ENCODE results near the gene STIMATE. TPM values are rescaled to one million over a fixed set of nuclear protein-coding genes. Genes with fewer than 3 reads are reported as not detected.

Gene STIMATE
- polyA plus RNA-seq, 1 experiment, result 10.0 TPM

DNA sequence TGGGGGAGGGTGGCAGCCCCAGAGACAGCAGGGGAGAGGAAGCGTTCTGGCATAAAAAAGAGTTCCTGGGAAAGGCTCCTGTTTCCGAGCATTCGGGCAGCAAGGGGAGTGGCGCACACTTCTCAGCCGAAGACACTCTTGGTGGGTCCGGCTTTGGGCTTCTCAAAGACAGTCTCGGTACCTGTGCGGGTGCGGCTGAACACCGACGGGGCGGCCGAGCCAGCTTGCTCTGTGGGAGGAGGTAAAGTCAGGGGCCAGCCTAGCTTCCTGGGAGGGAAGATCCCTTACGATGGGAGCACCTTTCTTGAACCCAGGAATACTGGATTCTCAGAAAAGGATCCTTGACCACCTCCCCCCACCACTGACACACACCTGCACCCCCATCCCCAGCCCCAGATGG is 64.1 kb downstream of the STIMATE start:
- H3K4me3 ChIP-seq (ENCODE audit: low read depth, low read length), result no peak overlapping the region
- no peak overlapping the region for H3K27ac ChIP-seq (ENCODE audit: low read depth, low read length)
- POLR2A ChIA-PET, result no interaction called here
- H3K27me3 ChIP-seq (ENCODE audit: control insufficient read depth, insufficient read depth, low read length), result no peaks in the 10 kb centered on the region
- TF ChIP-seq, protein P1, sequence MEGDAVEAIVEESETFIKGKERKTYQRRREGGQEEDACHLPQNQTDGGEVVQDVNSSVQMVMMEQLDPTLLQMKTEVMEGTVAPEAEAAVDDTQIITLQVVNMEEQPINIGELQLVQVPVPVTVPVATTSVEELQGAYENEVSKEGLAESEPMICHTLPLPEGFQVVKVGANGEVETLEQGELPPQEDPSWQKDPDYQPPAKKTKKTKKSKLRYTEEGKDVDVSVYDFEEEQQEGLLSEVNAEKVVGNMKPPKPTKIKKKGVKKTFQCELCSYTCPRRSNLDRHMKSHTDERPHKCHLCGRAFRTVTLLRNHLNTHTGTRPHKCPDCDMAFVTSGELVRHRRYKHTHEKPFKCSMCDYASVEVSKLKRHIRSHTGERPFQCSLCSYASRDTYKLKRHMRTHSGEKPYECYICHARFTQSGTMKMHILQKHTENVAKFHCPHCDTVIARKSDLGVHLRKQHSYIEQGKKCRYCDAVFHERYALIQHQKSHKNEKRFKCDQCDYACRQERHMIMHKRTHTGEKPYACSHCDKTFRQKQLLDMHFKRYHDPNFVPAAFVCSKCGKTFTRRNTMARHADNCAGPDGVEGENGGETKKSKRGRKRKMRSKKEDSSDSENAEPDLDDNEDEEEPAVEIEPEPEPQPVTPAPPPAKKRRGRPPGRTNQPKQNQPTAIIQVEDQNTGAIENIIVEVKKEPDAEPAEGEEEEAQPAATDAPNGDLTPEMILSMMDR (IDR thresholded peaks at IDR 0.05; ENCODE audit: low read depth, low read length), result no peak
- CTCF ChIA-PET, result interaction anchor here (0.5 to 1.1 kb wide), 2 partner anchors 102 to 153 kb away, joined by 4 read pairs; no protein-coding TSS in a partner anchor
- no peaks in the 10 kb centered on the region for H3K9me3 ChIP-seq (ENCODE audit: control insufficient read depth, insufficient read depth, low read length)
- no peak for DNase-seq (ENCODE audit: low read depth, low spot score)

DNA sequence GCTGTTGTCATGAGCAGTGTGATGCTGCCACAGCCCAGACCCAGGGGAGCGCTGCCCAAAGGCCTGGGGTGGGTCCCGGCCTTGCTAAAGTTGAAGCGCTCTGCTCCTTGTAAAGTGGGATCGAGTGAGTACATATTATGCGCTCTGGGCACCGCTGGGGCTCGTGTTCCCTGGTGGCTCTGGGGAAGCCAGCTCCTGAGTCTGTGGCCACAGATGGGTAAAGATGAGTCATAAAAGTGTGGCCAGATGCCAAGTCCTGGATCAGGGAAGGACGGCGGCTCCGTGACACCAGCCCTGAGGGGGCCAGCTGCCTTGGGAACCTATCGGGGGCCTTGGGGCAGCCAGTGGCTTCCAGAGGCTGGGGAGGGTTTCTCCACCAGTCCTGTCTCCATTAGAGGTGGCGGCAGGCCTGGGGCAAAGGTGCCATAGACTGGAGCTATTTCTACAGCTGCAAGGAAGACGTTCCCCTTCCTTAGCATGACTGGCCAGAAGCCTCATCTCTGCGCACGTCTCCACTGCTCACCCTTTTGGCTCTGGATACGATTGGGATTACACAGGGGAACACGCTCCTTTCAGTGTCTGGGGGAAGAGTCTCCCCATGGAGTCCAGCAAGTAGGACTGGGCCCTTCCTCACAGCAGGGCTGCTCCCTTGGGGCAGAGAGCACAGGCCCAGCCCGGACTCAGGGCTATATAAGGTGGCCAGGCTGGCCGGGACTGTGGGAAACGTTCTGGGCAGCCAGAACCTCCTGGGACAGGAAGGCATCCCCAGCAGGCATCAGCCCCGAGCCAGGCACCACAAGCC is 65.6 kb downstream of the STIMATE start:
- Histone ChIP-seq H3K27me3 (ENCODE audit: control insufficient read depth, insufficient read depth, low read length) (no peaks in the 10 kb centered on the region), H3K4me3 (ENCODE audit: low read depth, low read length) (no peak overlapping the region), H3K9me3 (ENCODE audit: control insufficient read depth, insufficient read depth, low read length) (no peaks in the 10 kb centered on the region), H3K27ac (ENCODE audit: low read depth, low read length) (no peak overlapping the region)
- POLR2A ChIA-PET, result no interaction called here
- DNase-seq (ENCODE audit: low read depth, low spot score), result no peak
- TF ChIP-seq, protein P1 (IDR thresholded peaks at IDR 0.05; ENCODE audit: low read depth, low read length), result no peak
- CTCF ChIA-PET, result no interaction called here

- Histone ChIP-seq H3K9me3 (ENCODE audit: control insufficient read depth, insufficient read depth, low read length) (no peaks in the 10 kb centered on the region), H3K27ac (ENCODE audit: low read depth, low read length) (no peak within 1 kb of the TSS), H3K27me3 (ENCODE audit: control insufficient read depth, insufficient read depth, low read length) (peaks cover 2% of the 10 kb centered on the region), H3K4me3 (ENCODE audit: low read depth, low read length) (no peak within 1 kb of the TSS)
- TF ChIP-seq, protein P1 (IDR thresholded peaks at IDR 0.05; ENCODE audit: low read depth, low read length), result no peak
- POLR2A ChIA-PET, result no interaction called here
- CTCF ChIA-PET, result no interaction called here
- DNase-seq (ENCODE audit: low read depth, low spot score), result no peak
These were observed 66.7 kb downstream of the STIMATE start, which contains the start of gene ITIH4 for GRCh38 chr3:52830535-52831258. ITIH4 (minus strand) TSS chr3:52830672; CDS start chr3:52830642, 30 bp downstream.

DNA sequence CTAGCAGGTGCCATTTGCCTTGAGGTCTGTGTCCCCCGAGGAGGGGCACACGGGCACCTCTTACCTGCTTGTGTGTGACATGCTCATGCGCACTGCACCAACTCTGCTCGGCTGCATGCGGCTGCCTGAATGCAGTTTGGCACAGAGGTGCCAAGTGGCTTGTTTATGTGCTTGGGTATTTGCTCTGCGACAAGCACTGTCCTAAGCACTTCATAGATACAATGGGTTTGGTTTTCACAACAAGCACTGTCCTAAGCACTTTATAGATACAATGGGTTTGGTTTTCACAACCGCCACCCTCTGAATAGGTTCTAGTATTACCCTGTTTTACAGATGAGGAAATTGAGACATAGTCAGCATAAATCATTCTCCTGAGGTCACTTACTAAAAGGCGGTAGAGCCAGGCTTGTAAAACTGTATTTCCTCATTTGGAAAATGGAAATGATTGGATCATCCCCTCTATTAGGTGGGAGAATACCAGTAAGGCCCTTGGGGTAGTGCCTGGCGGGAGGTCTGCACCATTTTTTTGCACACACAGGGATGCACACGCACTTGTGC is 67.4 kb downstream of the STIMATE start:
- DNase-seq (ENCODE audit: low read depth, low spot score), result no peak
- ChIA-PET CTCF (no interaction called here), POLR2A (no interaction called here)
- no peak overlapping the region for H3K4me3 ChIP-seq (ENCODE audit: low read depth, low read length)
- TF ChIP-seq, protein P1 (IDR thresholded peaks at IDR 0.05; ENCODE audit: low read depth, low read length), result no peak
- H3K27me3 ChIP-seq (ENCODE audit: control insufficient read depth, insufficient read depth, low read length), result peaks cover 2% of the 10 kb centered on the region
- no peak overlapping the region for H3K27ac ChIP-seq (ENCODE audit: low read depth, low read length)
- no peaks in the 10 kb centered on the region for H3K9me3 ChIP-seq (ENCODE audit: control insufficient read depth, insufficient read depth, low read length)

- no peak overlapping the region for H3K4me3 ChIP-seq (ENCODE audit: low read depth, low read length)
- ChIA-PET POLR2A (no interaction called here), CTCF (no interaction called here)
- DNase-seq (ENCODE audit: low read depth, low spot score), result no peak
- TF ChIP-seq, protein P1 (IDR thresholded peaks at IDR 0.05; ENCODE audit: low read depth, low read length), result no peak
- H3K27ac ChIP-seq (ENCODE audit: low read depth, low read length), result no peak overlapping the region
- H3K27me3 ChIP-seq (ENCODE audit: control insufficient read depth, insufficient read depth, low read length), result peaks cover 2% of the 10 kb centered on the region
- H3K9me3 ChIP-seq (ENCODE audit: control insufficient read depth, insufficient read depth, low read length), result no peaks in the 10 kb centered on the region
These were observed 67.9 kb downstream of the STIMATE start for GRCh38 chr3:52829482-52829881.
